Vagina (tissue), 2 donors: ENCODE data around the gene CTDSPL. TPM values are rescaled to one million over a fixed set of nuclear protein-coding genes. Genes with fewer than 3 reads are reported as not detected.

Source experiments
- DNase-seq, 2 donors: peaks; one replicate each; pipeline ENCODE4 v3.0.0-alpha.2; 2017; ENCODE audit errors: extremely low spot score in 2 of 2
- H3K27ac ChIP-seq: fragments of 200-600 bp; sonication (generic); one replicate; pipeline ENCODE4 v1.5.1; 2019
- H3K27me3 ChIP-seq: fragments of 200-600 bp; sonication (generic); one replicate; pipeline ENCODE4 v1.5.1; 2019
- H3K36me3 ChIP-seq, 2 donors: fragments of 200-600 bp; sonication (generic); one replicate each; pipeline ENCODE4 v1.5.1; 2017 to 2019
- H3K4me1 ChIP-seq: fragments of 200-600 bp; sonication (generic); one replicate; pipeline ENCODE4 v1.5.1; 2019
- H3K4me3 ChIP-seq, 2 donors: fragments of 200-600 bp; sonication (generic); 1 replicate in 1 of 2; 2 replicates in 1 of 2; pipeline ENCODE4 v1.5.1; 2016 to 2019
- H3K9me3 ChIP-seq: fragments of 200-600 bp; sonication (generic); one replicate; pipeline ENCODE4 v1.5.1; 2019
- POLR2A ChIP-seq, 2 donors: fragments of 450-650 bp; IDR thresholded peaks; one replicate each; pipeline ENCODE4 v1.6.1; 2017; ENCODE audit warnings: antibody characterized with exemption in 2 of 2, mild to moderate bottlenecking in 2 of 2, moderate library complexity in 2 of 2
- POLR2AphosphoS5 ChIP-seq, 2 donors: sonication (generic); formaldehyde crosslinking; IDR thresholded peaks; one replicate each; pipeline ENCODE4 v1.9.0; 2017; ENCODE audit warnings: antibody characterized with exemption in 2 of 2, mild to moderate bottlenecking in 2 of 2, low read depth in 1 of 2; ENCODE audit not compliant: insufficient read depth in 1 of 2
- intact Hi-C: fragments of 100-400 bp; cut with DNase I; formaldehyde crosslinking; loops from one replicate; pipeline ENCODE4 v1.15.1; 2023
- total RNA-seq: library from RNA; depleted of rRNA; stranded (reverse); fragments of >200 nt; gene quantifications from one replicate; pipeline ENCODE4 v1.2.3, GENCODE V29; 2016
- TF ChIP-seq, protein P1 (sequence below), 3 experiments: fragments of 450-650 bp in 2 of 3; fragments of 200-600 bp in 1 of 3; sonication (generic) in 1 of 3; IDR thresholded peaks; one replicate each; pipeline ENCODE4 v1.5.1; 2017 to 2019; ENCODE audit warnings: antibody characterized with exemption in 3 of 3, mild to moderate bottlenecking in 2 of 3, moderate library complexity in 2 of 3

CTDSPL gene
- total RNA-seq, 1 donor from 2014 or later, result 28.0 TPM

DNA sequence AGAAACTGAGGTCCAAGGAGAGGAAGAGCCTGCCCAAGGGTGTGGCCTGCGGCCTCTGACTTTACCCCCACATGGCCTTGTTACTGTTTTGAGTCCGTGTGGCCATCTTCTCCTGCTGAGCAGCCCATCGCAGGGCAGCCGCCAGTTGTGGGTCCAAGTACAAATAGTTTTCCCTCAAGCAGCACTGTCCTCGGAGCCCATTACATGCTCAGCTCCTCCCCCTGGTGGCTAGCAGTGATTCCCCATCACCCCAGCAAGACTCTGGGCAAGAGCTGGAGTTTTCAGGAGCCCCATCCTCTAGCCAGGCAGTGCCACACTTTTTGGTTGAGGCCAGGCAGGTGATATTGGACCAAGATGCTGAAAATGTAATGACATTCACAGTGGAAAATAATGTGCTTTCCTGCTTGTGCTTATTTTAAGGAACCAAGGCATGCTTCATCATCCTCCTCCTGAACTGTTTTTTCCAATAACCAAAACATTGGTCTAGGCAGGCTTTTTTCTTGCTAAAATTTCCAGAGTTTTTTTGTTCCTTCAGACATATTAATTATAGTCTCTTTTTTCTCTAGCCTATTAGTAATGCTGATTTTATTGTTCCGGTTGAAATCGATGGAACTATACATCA lies 105.7 kb downstream of the CTDSPL start:
- Histone ChIP-seq H3K27me3 (no peaks in the 10 kb centered on the region), H3K27ac (no peak overlapping the region), H3K4me1 (peaks cover 21% of the 10 kb centered on the region), H3K4me3 (no peak overlapping the region), H3K9me3 (no peaks in the 10 kb centered on the region), H3K36me3 (no peaks in the 10 kb centered on the region)
- intact Hi-C loops, result no loop called here
- DNase-seq, result no peak
- no peak for TF ChIP-seq POLR2A (IDR thresholded peaks at IDR 0.05)
- TF ChIP-seq, protein P1, sequence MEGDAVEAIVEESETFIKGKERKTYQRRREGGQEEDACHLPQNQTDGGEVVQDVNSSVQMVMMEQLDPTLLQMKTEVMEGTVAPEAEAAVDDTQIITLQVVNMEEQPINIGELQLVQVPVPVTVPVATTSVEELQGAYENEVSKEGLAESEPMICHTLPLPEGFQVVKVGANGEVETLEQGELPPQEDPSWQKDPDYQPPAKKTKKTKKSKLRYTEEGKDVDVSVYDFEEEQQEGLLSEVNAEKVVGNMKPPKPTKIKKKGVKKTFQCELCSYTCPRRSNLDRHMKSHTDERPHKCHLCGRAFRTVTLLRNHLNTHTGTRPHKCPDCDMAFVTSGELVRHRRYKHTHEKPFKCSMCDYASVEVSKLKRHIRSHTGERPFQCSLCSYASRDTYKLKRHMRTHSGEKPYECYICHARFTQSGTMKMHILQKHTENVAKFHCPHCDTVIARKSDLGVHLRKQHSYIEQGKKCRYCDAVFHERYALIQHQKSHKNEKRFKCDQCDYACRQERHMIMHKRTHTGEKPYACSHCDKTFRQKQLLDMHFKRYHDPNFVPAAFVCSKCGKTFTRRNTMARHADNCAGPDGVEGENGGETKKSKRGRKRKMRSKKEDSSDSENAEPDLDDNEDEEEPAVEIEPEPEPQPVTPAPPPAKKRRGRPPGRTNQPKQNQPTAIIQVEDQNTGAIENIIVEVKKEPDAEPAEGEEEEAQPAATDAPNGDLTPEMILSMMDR (IDR thresholded peaks at IDR 0.05), result peak; percentile 68 to 77 (median 74)

DNA sequence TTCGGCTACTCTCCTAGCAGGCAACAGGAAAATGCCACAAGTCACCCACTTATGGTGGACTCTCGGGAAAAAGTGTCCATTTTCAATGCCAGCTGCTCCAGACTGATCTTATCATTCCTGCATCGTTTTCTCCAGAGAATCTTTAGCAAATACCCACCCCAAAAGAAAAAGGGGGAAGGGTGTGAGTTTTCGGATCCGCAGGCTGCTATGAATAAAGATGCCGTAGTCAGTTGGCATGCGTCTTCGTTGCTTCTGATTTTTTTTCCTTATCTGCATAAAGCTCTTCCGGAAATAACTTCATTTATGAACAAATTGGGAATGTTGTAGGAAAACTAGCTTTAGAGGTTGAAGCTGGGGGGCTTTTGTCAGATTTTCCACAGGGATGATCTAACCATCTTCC lies 106.5 kb downstream of the CTDSPL start:
- Histone ChIP-seq H3K4me1 (peaks cover 13% of the 10 kb centered on the region), H3K9me3 (no peaks in the 10 kb centered on the region), H3K4me3 (no peak overlapping the region), H3K27ac (no peak overlapping the region), H3K27me3 (no peaks in the 10 kb centered on the region), H3K36me3 (no peaks in the 10 kb centered on the region)
- intact Hi-C loops, result no loop called here
- DNase-seq, result no peak
- TF ChIP-seq POLR2A (IDR thresholded peaks at IDR 0.05) (no peak), POLR2AphosphoS5 (IDR thresholded peaks at IDR 0.05; ENCODE audit: insufficient read depth in 1 of 2, low read depth in 1 of 2) (no peak)
- TF ChIP-seq, protein P1 (IDR thresholded peaks at IDR 0.05), result no peak

DNA sequence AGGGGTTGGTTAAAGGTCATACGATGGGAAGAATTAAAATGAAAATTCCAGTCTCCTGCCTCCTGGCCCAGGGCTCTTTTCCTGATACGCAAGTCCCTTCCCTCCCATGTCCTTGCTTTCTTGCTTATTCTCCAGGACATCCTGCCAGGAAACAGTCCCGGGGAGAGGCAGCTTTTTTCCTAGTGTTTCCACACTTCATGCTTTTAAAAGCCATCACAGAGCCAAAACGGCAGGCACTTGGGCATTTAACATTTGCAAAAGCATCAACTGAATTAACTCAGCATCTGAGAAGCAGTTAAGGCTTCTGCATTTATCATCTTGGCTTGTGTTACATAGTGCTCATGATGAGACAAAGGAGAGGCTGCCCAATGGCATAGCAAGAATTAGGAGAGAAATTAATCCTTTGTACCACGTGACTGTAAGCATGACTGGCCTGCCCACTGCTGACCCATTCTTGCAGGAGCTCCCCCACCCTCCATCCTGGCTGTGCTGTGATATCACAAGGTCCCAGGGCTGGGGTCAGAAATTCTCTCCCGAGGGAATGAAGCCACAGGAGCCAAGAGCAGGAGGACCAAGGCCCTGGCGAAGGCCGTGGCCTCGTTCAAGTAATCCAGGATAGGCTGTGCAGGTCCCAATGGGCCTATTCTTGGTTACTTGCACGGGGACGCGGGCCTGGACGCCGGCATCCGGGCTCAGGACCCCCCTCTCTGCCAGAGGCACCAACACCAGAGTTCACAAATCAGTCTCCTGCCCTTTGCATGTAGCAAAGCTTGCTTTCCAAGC lies 107.3 kb downstream of the CTDSPL start:
- Histone ChIP-seq H3K9me3 (no peaks in the 10 kb centered on the region), H3K27me3 (no peaks in the 10 kb centered on the region), H3K36me3 (no peaks in the 10 kb centered on the region), H3K27ac (no peak overlapping the region), H3K4me3 (no peak overlapping the region), H3K4me1 (peaks cover 12% of the 10 kb centered on the region)
- intact Hi-C loops, result no loop called here
- TF ChIP-seq, protein P1 (IDR thresholded peaks at IDR 0.05), result no peak
- TF ChIP-seq POLR2A (IDR thresholded peaks at IDR 0.05) (no peak), POLR2AphosphoS5 (IDR thresholded peaks at IDR 0.05; ENCODE audit: insufficient read depth in 1 of 2, low read depth in 1 of 2) (no peak)
- DNase-seq, result no peak

DNA sequence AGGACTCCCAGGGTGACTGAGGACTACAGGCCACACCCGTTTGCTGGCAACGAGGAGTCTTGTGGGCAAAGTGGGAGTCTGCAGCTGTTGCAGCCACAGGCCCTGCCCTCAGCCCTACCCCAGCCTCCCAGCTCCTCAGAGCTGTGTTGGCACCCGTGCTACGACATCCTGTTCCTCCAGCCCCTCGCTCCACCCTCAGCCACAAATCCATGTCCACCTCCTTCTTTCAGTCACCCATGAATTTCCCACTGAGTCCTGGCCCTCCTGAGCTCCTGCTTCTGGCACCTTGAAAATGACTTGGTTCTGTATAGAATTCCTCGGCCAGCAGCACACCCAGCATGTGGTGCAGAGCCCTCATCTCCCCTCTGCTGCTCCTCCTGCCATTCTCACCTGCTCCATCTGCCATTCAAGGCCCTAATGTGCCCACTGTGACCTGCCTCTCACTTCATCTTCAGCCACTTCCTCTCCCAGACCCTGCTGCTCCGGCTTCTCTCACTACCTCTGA lies 108.0 kb downstream of the CTDSPL start:
- Histone ChIP-seq H3K36me3 (no peaks in the 10 kb centered on the region), H3K27ac (no peak overlapping the region)
- no peak for TF ChIP-seq POLR2AphosphoS5 (IDR thresholded peaks at IDR 0.05; ENCODE audit: insufficient read depth in 1 of 2, low read depth in 1 of 2)
- TF ChIP-seq POLR2A (IDR thresholded peaks at IDR 0.05), result no peak
- TF ChIP-seq, protein P1 (IDR thresholded peaks at IDR 0.05), result no peak

DNA sequence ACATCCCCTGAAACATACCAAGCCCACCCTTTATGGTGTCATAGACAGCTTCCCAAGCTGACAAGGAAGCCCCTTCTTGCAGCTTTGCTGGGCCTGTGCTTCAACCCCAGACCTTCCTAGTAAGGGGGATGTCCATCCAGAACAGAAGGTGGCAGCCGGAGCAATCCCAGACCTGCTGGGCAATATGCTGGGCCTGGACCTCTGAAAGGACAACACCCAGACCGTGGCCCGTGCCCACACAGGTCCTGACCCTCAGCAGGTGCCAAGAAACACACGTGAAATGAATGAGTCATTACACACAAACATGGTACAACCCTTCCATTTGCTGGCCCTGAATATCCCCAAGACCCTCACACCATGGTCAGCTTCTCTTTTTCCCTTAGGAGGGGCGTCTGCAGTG lies 109.1 kb downstream of the CTDSPL start:
- H3K27me3 ChIP-seq, result no peaks in the 10 kb centered on the region
- DNase-seq, result no peak
- intact Hi-C loops, result loop anchor here (2.0 kb wide), 1 partner anchor 116 kb away; no protein-coding TSS in a partner anchor
- no peaks in the 10 kb centered on the region for H3K9me3 ChIP-seq
- no peak overlapping the region for H3K4me3 ChIP-seq
- peaks cover 12% of the 10 kb centered on the region for H3K4me1 ChIP-seq
- no peak for TF ChIP-seq POLR2AphosphoS5 (IDR thresholded peaks at IDR 0.05; ENCODE audit: insufficient read depth in 1 of 2, low read depth in 1 of 2)
- TF ChIP-seq, protein P1 (IDR thresholded peaks at IDR 0.05), result no peak
- no peak for TF ChIP-seq POLR2A (IDR thresholded peaks at IDR 0.05)
- peaks cover 0 to 3% of the 10 kb centered on the region in 2 donors for H3K36me3 ChIP-seq
- H3K27ac ChIP-seq, result no peak overlapping the region

More for the DNA sequence above, 108.0 kb downstream of the CTDSPL start:
- no peaks in the 10 kb centered on the region for H3K27me3 ChIP-seq
- peaks cover 12% of the 10 kb centered on the region for H3K4me1 ChIP-seq
- intact Hi-C loops, result loop anchor here (2.0 kb wide), 1 partner anchor 115 kb away; no protein-coding TSS in a partner anchor
- H3K9me3 ChIP-seq, result no peaks in the 10 kb centered on the region
- DNase-seq, result no peak
- no peak overlapping the region for H3K4me3 ChIP-seq
